GM12874 (cell line): ENCODE measurements around the gene FAM163A.

Experiments used
- CTCF ChIP-seq: IDR thresholded peaks from 2 replicates; pipeline ENCODE4 v1.5.1; 2011; ENCODE audit warnings: low read depth, mild to moderate bottlenecking, control low read depth, low read length, moderate library complexity; ENCODE audit not compliant: insufficient read depth

The FAM163A gene

GRCh38 chr1:179818260-179818659 is 75.2 kb downstream of the FAM163A start:
- TF ChIP-seq CTCF = no peak

- TF ChIP-seq CTCF = no peak
Observed at GRCh38 chr1:179818743-179819173, 75.7 kb downstream of the FAM163A start.

DNA sequence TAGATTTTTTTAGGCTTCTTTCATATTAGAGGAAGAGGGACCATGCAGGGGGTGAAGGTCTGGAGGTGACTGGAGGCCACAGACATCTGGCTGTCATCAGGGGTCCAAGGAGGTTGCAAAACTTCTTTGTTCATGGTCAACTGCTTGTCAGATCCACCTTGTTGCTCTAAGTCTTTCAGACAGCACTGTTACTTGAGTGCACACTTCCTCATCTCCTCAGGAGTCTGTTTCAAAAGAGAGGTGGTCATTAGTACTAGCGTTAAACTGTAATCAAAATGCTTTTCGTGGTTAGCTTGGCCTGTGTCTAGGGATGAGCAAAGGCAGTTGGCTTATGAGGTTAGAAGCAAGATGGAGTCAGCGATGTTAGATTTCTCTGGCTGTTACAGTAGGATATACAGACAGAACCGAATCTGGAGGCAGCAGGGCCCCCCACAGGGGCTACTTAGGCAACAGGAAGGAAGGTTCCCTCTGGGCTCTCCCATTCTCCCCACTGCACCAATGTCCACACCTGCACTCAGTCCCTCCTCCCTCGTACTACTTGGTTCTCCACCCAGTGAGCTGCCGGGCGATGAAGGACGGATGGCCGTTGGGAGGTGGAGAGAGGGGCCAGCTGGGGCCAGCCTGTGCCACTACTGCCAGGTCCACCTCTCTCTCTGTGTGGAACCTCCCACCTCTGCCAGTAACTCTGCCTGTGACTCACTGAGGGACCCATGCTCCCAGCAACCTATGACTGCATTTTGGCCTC is 77.3 kb downstream of the FAM163A start:
- no peak for TF ChIP-seq CTCF

DNA sequence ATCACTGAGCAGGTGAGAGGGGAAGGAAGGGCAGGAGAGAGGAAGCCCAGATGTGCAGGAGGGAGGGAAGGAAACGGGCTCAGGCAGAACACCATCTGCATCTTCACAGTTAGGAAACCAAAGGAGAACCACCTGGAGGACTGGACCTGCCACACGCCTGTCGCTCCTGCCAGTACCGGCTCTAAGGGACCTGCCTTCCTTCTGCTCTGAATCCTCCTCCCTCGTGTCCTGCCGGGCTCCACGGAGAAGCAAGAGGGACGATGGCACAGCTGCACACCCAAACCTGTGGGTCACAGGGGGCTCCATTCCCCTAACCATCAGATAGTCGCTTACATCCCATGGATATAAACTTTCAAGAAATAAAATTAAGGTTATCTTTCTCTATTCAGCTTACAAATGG is 78.4 kb downstream of the FAM163A start:
- no peak for TF ChIP-seq CTCF

DNA sequence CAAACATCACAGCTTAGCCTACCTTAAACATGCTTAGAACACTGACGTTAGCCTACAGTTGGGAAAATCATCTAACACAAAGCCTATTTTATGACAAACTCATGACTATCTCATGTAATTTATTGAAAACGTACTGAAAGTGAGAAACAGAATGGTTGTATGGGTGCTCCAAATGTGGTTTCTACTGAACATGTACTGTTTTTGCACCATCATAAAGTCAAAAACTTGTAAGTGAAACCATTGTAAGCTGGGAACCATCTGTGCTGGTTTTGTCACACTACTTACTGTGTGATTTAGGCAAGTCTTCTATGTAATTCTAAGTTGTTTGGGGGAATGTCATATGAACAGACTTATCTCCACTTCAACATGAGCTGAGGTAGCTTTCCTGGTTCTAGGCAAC is 79.0 kb downstream of the FAM163A start:
- no peak for TF ChIP-seq CTCF

GRCh38 chr1:179823693-179824092 is 80.6 kb downstream of the FAM163A start:
- no peak for TF ChIP-seq CTCF

DNA sequence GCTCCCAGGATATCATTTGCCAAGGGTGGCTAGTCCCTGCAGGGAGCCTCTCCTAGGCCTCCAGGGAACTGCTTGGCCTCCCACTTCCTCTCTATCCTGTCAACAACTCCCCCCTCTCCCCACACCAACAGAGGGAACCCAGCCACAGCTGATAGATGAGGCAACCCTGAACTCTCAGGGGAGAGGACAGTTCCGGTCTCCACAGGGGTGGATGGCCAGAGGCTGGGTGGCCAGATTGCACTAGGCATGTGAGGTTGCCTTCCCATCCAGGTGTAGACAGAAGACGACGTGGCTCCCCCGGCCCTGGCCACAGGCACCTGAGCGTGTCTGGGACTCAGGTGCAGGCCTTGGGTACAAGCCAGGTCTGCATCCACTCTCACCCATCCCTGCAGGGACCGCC is 81.2 kb downstream of the FAM163A start:
- no peak for TF ChIP-seq CTCF
